Activated CD8-positive, alpha-beta memory T cell treated with anti-CD3 and anti-CD28 coated beads for 4 hours (primary cell): ENCODE data around the gene HTD2.
"Not testable (repeated sequence)": the region's sequence is repeated elsewhere in the genome, so short reads cannot be mapped to it uniquely, and the experiment has no call there.

Source experiments
- DNase-seq, 2 donors: peaks; one replicate each; pipeline ENCODE4 v3.0.0-alpha.2; 2020; ENCODE audit warnings: low read depth in 2 of 2

The HTD2 gene

GRCh38 chr3:58305882-58306711, at the start of gene HTD2, which contains the start of gene RPP14:
TSS of gene HTD2 (plus strand) at chr3:58306520. CDS start at chr3:58317614, 11,094 bp downstream.
TSS of gene RPP14 (plus strand) at chr3:58306245. CDS start at chr3:58310330, 4,085 bp downstream.
- peak; percentile 96 to 99 for DNase-seq

- no peak for DNase-seq
These were observed 47.8 kb upstream of the HTD2 start for GRCh38 chr3:58258392-58259055.

- DNase-seq, result no peak
These were observed 46.0 kb upstream of the HTD2 start for GRCh38 chr3:58260261-58260731.

GRCh38 chr3:58260733-58261132, 45.6 kb upstream of the HTD2 start:
- DNase-seq, result no peak

GRCh38 chr3:58261954-58262666, 44.2 kb upstream of the HTD2 start:
- DNase-seq, result no peak

- DNase-seq, result no peak
These were observed 39.7 kb upstream of the HTD2 start for GRCh38 chr3:58266577-58266976.

- not testable (repeated sequence) for DNase-seq
These were observed 38.8 kb upstream of the HTD2 start for GRCh38 chr3:58267543-58267942.

GRCh38 chr3:58269356-58269755, 37.0 kb upstream of the HTD2 start:
- no peak for DNase-seq

- DNase-seq, result no peak
These were observed 35.8 kb upstream of the HTD2 start for GRCh38 chr3:58270485-58270884.

GRCh38 chr3:58271901-58272501, 34.3 kb upstream of the HTD2 start:
- no peak for DNase-seq

GRCh38 chr3:58272891-58273290, 33.4 kb upstream of the HTD2 start:
- DNase-seq, result no peak

- DNase-seq, result not testable (repeated sequence)
These were observed 33.0 kb upstream of the HTD2 start for GRCh38 chr3:58273362-58273761.

GRCh38 chr3:58274027-58274614, 32.2 kb upstream of the HTD2 start:
- DNase-seq, result no peak

- DNase-seq, result no peak
These were observed 25.3 kb upstream of the HTD2 start for GRCh38 chr3:58281069-58281468.

GRCh38 chr3:58285334-58285733, 21.0 kb upstream of the HTD2 start:
- DNase-seq, result no peak

- DNase-seq, result no peak
These were observed 19.0 kb upstream of the HTD2 start for GRCh38 chr3:58287354-58287753.

- no peak for DNase-seq
These were observed 18.1 kb upstream of the HTD2 start for GRCh38 chr3:58288011-58288728.

GRCh38 chr3:58288964-58289613, 17.2 kb upstream of the HTD2 start:
- DNase-seq, result not testable (repeated sequence)

GRCh38 chr3:58290446-58290845, 15.9 kb upstream of the HTD2 start:
- not testable (repeated sequence) for DNase-seq

- no peak for DNase-seq
These were observed 14.5 kb upstream of the HTD2 start for GRCh38 chr3:58291671-58292338.
